Activated T-helper 1 cell treated with anti-CD3 and anti-CD28 coated beads, Interleukin-2, amount 50 U/mL, for 16 hours (primary cell): Measurements from ENCODE around the gene DYNLRB2.

ENCODE experiments used
- DNase-seq, 2 donors: peaks; one replicate each; pipeline ENCODE4 v3.0.0-alpha.2; 2020; ENCODE audit warnings: low read depth in 1 of 2, low spot score in 1 of 2

DYNLRB2 gene

GRCh38 chr16:80547145-80547544 lies 6.4 kb downstream of the DYNLRB2 start:
- no peak for DNase-seq

- DNase-seq, result no peak
These were observed 11.5 kb downstream of the DYNLRB2 start for GRCh38 chr16:80552277-80552676.

- no peak for DNase-seq
These were observed 13.2 kb downstream of the DYNLRB2 start for GRCh38 chr16:80554033-80554432.

DNA sequence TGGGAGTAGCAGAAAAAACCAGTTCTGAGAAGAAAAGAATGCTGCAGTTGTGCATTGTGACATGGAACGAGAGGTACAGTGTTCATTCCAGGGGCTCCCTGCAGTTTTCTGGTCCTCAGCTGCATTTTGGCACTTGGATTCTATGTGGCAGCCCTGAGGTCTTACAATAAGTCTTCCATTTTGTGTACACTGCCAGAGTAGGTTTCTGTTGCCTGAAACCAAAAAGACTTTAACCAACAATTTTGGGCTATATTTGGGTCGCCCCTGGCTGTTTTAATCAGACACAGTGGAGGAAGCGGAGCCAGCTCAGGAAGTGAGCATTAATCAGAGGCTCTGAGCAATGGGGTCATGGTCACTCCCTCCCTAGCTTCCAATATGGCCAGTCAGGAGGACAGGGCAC lies 15.7 kb downstream of the DYNLRB2 start:
- DNase-seq, result no peak

GRCh38 chr16:80557037-80557436 lies 16.2 kb downstream of the DYNLRB2 start:
- DNase-seq, result no peak

DNA sequence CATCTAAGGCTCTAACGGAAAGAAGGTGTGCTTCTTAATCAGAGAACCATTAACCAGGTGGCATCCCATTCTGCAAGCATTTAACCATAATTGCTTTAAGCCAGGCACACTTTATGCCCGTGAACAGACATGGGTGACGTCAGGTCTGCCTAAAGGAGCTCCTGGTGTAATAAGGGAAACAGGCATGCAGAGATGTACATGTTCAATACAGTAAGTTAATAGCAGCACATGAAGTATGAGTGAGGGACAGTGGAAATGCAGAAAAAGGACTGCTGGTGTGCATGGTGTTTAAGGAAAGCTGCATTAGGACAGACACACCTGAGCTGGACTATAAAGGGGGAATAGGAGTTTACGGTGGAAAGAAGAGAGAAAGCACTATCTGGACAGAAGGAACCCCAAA lies 18.6 kb downstream of the DYNLRB2 start:
- DNase-seq, result no peak

DNA sequence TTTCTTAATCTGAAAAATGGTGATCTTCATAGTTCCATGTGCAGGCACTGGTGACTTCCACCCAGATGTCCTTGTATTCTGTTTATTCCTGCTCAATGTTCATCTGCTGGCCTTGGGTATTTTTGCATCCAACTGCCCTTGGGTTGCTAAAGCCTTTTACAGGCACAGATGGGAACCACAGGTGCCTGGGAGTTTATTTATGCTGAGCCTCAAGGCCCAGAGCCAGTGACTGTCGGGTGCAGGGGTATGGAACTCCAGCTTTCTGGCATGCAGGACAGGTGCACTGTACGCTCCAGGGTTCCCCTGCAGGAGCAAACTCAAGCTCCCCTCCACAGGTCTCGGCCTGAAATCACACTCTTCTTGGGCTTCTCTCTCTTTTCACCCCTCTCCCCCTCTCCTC lies 22.3 kb downstream of the DYNLRB2 start:
- no peak for DNase-seq

GRCh38 chr16:80564394-80564793 lies 23.6 kb downstream of the DYNLRB2 start:
- DNase-seq, result no peak

GRCh38 chr16:80569440-80570105 lies 28.8 kb downstream of the DYNLRB2 start:
- DNase-seq, result peak; percentile 27 to 59

- no peak for DNase-seq
These were observed 29.3 kb downstream of the DYNLRB2 start for GRCh38 chr16:80570106-80570478.

DNA sequence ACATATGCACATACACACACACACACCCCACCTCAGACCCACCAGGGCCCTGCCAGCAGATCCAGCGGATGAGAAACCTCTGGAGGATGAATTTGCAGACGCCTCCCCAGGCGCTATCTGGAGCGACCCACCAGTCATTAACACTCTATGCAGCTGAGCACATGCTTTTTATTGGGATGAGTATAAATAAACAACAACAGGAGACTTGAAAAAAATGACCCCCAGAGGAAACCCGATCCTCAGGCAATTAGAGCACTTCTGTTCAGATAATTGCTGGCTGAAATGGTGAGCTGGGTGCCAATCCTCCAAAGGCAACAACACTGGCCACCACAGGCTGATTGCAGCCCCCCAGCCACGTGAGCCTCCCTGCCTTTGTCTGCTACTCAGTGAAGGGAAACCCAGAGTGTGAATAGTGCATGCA lies 32.9 kb downstream of the DYNLRB2 start:
- DNase-seq, result no peak

DNA sequence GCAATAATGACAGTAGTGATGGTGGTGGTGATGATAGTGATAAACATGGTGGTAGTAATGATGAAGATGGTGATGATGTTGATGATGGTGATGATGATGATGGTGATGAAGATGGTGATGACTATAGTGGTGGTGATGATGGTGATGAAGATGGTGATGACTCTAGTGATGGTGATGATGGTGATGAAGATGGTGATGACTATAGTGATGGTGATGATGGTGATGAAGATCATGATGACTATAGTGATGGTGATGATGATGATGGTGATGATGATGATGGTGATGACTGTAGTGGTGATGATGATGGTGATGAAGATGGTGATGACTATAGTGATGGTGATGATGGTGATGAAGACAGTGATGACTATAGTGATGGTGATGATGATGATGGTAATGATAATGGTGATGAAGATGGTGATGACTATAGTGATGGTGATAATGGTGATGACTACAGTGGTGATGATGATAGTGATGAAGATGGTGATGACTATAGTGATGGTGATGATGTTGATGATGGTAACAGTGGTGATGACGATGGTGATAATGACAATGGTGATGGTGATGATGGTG lies 35.6 kb downstream of the DYNLRB2 start:
- DNase-seq, result no peak

DNA sequence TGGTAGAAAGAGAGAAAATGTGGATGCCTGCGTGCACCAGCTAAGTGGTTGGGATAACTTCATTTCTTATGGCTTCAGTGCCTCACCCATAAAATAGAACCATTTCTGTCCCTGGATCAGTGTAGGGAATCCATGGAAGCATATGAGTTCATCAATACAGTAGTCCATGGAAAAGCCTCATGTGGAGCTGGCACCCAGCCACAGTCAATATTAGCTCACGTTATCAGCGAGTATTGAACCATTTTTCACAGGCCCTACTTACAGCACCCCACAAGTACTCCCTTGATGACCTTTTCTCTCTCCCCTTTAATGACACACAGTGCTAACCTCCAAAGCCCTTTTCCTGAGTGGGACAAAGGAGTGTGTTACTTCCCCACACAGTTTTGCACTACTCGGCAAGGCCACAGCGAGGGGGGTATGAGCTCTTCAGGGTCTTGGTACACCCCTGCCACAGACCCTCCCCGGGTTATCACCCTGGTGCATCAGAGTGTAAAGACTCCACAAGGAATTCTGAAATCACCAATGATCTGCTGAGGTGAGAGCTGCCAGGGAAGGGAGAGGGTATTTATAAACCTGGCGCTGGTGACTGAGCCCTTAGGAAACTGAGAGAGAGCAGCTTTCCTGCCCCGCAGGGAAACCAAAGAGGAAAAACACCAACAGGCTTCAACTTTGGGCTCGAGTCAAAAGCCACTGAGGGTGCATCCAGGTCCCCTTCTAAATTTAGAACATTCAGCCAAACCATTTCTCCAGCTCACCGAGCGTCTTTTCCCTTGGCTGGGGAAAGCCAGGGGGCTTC lies 36.9 kb downstream of the DYNLRB2 start:
- DNase-seq, result no peak

- DNase-seq, result peak; percentile 21 to 45
These were observed 39.5 kb downstream of the DYNLRB2 start for GRCh38 chr16:80580109-80580832.

- DNase-seq, result peak in 1 of 2 donors; percentile 15
These were observed 42.7 kb downstream of the DYNLRB2 start for GRCh38 chr16:80583466-80583865.

GRCh38 chr16:80585764-80586163 lies 45.0 kb downstream of the DYNLRB2 start:
- DNase-seq, result no peak

DNA sequence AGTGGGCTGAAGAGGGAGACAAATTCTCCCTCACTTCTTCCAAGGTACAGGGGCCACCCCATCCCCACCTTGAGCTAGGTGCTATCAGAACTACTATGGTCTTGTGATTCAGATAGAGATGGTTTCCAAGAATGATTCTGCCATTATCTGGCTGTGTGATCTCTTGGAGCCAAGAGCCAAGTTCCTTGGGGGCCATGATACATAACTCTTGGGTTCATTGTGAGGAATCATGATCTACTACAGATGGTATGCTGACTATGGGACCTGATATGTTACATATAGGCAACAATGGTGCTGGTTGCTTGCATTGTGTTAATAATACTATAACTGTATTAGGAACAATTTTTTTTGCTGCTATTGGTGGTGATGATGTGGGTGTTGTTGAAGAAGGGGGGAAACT lies 45.7 kb downstream of the DYNLRB2 start:
- no peak for DNase-seq

DNA sequence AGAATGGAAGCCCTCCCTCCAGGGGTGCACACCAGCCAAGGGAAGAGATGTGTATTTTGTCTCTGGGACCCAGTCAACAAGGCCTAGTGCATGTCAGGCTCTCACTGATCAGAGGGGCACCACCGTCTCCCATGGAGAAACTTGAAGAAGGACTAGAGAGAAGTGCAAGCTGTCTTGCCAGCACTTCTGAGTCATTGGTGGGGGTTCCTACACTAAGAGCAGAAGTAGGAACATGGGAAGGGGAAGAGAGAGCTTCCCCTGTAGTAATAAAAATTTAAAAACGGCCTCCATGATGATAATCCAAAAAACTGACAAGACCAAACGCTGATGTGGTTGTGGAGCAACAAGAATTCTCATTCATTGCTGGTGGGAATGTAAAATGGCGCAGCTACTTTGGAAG lies 46.3 kb downstream of the DYNLRB2 start:
- DNase-seq, result no peak

GRCh38 chr16:80591071-80591915 lies 50.5 kb downstream of the DYNLRB2 start:
- DNase-seq, result no peak

DNA sequence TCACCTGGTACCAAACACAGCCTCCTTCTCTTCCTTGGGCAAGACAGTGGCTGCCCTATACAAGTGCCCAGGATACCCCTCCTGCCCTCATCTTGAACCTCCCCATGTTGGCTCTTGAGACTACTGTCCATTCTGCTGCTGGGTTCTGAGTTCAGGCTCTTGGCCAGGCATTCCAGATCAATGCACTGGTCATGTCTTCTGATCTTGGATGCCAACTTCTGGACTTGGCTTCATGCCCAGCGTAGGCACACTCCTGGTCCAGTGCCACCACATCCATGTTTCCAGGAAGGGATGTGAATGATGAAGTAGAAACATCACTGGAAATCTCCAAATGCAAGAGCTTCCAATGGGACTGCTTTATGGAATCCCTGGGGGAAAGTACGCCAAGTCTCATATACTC lies 51.5 kb downstream of the DYNLRB2 start:
- no peak for DNase-seq

DNA sequence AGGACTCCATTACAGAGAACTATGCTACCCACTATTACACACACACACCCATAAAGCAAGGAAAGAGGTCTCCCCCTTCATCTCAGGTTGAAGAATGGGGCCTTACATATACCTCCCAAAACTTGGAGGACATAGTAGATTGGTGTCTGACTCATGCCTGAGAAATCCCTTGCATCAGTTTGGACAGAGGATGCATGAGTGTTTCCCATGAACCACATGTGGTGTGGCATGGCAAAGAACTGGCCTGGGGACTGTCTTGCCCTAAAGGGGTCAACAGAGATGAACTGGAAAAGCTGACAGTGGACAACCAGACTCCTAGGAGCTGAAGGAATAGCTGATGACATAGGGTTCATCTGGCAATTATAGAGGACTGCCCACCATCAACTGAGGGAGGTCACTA lies 54.0 kb downstream of the DYNLRB2 start:
- no peak for DNase-seq
